HG03159 (cell line): Measurements from ENCODE around the gene TBC1D22A.

Experiments
- ATAC-seq: cut with Tn5 transposase; IDR thresholded peaks from one replicate; pipeline ENCODE4 v1.9.1; 2021; ENCODE audit warnings: mild to moderate bottlenecking, moderate library complexity; ENCODE audit not compliant: unreplicated experiment

TBC1D22A gene

DNA sequence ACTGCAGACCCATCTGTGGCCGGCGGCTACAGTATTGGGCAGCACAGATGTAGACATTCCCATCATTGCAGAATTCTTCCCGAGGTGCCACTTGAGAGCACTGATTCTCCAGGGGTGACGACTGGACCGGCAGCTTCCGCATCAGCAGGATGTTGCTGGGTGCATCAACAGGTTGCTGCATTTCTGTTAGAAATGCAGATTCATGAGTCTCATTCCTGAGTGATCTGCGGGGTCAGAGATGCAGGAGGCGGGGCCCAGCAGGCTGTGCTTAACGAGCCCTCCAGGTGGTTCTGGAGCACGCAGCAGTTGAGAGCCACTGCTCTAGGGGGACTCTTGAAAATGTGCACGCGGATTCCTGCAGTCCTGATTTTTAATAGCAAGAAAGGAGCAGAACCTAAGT is 321.8 kb downstream of the TBC1D22A start:
- no peak for ATAC-seq

- ATAC-seq, result no peak
Measured at GRCh38 chr22:47086596-47087248, 324.3 kb downstream of the TBC1D22A start.

GRCh38 chr22:47088480-47089158 is 326.2 kb downstream of the TBC1D22A start:
- no peak for ATAC-seq

GRCh38 chr22:47089374-47089773 is 326.9 kb downstream of the TBC1D22A start:
- ATAC-seq, result no peak

GRCh38 chr22:47089796-47090460 is 327.5 kb downstream of the TBC1D22A start:
- ATAC-seq, result no peak

DNA sequence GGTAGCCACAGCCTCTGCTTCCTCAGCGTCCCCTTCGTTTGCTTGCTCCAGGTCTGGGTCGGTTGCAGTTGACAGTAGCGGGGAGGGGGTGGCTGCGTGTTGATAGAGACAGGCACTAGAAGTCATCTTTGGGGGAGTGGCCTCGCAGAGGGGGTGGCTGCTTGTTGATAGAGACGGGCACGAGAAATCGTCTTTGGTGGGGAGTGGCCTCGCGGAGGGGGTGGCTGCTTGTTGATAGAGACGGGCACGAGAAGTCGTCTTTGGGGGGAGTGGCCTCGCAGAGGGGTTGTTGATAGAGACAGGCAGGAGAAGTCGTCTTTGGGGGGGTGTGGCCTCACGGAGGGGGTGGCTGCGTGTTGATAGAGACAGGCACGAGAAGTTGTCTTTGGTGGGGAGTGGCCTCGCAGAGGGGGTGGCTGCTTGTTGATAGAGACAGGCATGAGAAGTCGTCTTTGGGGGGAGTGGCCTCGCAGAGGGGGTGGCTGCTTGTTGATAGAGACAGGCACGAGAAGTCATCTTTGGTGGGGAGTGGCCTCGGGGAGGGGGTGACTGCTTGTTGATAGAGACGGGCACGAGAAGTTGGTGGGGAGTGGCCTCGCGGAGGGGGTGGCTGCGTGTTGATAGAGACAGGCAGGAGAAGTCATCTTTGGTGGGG is 328.3 kb downstream of the TBC1D22A start:
- ATAC-seq, result no peak

DNA sequence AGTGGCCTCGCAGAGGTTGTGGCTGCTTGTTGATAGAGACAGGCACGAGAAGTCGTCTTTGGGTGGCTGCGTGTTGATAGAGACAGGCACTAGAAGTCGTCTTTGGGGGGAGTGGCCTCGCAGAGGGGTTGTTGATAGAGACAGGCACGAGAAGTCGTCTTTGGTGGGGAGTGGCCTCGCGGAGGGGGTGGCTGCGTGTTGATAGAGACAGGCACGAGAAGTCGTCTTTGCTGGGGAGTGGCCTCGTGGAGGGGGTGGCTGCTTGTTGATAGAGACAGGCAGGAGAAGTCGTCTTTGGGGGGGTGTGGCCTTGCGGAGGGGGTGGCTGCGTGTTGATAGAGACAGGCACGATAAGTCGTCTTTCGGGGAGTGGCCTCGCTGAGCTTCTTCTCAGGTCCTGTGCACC is 328.8 kb downstream of the TBC1D22A start:
- ATAC-seq, result no peak

DNA sequence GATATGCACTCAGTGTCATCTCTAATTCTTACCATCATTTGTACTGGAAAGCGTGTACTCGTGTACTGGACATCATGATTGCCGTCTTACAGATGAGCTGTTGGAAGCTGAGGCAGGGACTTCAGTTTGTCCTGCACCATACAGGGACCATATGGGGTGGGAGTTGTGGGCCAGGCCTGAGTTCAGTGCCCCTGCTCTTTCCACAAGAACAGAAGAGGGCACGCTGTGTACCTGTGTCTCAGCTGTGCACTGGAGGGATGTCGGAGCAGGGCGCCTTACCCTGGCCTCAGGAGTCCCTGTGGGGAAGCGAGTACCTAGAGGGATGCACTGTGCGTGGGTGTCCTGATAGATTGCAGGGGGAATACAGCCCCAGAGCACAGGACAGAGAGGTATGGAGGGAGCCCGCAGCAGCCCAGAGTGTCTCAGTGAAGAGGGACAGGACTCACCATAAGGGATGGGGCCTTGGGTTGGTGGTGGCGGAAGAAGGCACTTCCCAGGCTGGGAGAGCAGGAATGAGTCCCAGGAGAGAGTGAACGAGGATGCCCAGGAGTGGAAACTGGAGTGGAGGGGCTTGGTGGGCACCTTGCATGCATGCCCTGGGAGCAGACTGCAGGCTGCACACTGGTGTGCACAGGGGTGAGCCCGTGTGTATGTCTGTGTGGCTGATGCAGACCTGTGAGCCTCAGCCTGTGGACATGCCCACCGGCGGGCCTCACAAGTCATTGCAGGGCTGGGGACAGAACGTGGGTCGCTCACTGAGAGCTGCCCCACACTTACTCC is 329.7 kb downstream of the TBC1D22A start:
- ATAC-seq, result no peak

GRCh38 chr22:47092896-47093311 is 330.5 kb downstream of the TBC1D22A start:
- ATAC-seq, result no peak

GRCh38 chr22:47093720-47094119 is 331.3 kb downstream of the TBC1D22A start:
- ATAC-seq, result no peak

DNA sequence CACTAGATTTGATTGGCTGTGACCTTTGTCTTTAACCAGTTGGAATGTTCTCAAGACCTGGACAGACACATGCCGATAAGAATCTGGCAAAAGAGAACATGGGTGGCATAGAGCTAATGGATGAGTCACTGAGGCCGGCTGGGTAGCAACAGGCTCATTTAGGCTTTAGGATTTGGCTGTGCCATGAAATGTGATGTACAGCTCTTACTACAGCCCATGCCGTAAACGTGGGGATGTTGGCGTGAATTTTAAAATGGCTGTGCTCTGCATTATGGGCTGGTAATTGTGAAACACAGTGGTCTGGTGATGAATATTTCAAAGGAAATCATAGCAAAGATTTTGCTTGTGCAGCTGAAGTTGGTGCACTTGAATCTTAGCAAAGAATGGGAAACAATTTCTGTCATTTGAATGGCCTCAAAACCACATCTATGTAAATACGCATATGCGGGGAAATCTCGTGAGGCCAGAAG is 332.4 kb downstream of the TBC1D22A start:
- no peak for ATAC-seq

- ATAC-seq, result no peak
Measured at GRCh38 chr22:47095395-47096122, 333.1 kb downstream of the TBC1D22A start.

GRCh38 chr22:47098121-47098520 is 335.7 kb downstream of the TBC1D22A start:
- ATAC-seq, result no peak

GRCh38 chr22:47098554-47098953 is 336.1 kb downstream of the TBC1D22A start:
- ATAC-seq, result no peak

DNA sequence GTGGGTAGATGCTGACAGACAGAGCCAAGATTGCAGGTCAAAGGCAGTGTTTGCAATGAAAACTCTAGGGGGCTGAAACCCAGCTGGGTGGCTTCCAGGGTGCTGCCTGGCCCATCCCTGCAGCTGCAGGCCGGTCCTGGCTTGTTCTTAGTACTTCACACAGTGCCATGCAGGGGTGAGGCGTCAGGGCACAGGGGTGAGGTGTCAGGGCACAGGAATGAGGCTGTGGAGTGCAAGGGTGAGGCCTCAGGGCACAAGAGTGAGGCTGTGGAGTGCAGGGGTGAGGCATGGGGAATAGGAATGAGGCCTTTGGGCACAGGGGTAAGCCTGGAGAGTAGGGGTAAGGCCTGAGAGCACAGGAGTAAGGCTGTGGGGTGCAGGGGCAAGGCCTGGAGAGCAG is 337.6 kb downstream of the TBC1D22A start:
- no peak for ATAC-seq

GRCh38 chr22:47100646-47101200 is 338.3 kb downstream of the TBC1D22A start:
- ATAC-seq, result no peak

DNA sequence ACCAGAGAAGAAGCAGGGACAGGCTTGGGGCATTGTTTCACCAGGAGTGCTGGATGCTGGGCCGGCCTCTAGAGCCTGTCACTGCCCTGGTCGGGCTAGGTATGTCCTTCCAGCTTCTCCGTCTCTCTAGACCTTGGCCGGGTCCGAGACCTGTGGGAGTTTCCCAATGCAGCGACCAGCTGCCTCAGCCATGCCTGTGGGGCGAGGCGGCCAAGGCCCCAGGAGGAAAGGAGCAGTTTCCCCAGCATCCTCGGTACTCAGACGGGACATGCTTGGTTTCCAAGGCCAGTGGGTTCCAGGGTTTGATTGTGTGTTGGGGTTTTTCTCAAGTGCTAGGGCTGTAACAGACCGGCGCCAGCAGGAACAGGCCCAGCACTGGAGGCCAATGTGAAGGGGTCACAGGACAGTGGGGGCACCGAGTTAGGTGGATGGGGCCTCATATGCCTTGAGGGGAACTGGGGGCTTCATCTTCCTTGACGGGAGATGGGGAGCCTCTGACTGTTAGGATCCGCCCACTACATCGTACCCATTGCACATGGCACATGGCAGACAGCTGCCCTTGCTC is 339.0 kb downstream of the TBC1D22A start:
- ATAC-seq, result no peak

GRCh38 chr22:47102081-47102480 is 339.6 kb downstream of the TBC1D22A start:
- ATAC-seq, result no peak

DNA sequence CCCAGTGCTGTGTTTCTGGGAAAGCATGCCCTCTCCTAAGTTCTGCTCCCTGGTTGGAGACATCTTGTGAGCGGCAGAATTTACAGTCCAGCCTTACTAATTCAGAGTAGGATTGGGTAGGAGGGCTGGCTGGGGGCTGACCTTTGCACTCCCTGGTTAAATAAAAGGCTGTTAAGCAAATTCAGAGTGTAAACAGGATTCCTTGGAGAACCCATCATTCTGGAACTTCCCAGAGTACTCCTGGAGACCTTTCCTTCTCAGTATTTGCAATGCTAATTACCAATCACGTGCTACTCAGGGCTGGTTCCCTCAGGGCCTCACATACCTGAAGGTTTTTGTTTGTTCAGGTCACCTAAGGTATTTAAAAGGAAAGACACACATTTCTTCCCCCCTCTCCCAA is 340.2 kb downstream of the TBC1D22A start:
- ATAC-seq, result no peak
